SK-N-SH (cell line): ENCODE measurements around the gene SPRR2D. TPM values are rescaled to one million over a fixed set of nuclear protein-coding genes. Genes with fewer than 3 reads are reported as not detected.

Experiments
- CTCF ChIA-PET: fragments of 300-600, 350-600 bp; formaldehyde crosslinking; extraction: SDS; loops from one replicate; lab custom pipeline; 2021; lab: Yijun Ruan, JAX
- POLR2A ChIA-PET: fragments of 350-600 bp; sonication (Branson Sonifier 250); formaldehyde crosslinking; extraction: SDS; loops from one replicate; lab custom pipeline; 2020; ENCODE audit warnings: antibody characterized with exemption, inconsistent platforms; lab: Yijun Ruan, JAX
- DNase-seq: peaks from one replicate; pipeline ENCODE4 v3.0.0; 2012
- H2AFZ ChIP-seq: fragments of 200-600 bp; sonication (generic); 2 replicates; pipeline ENCODE4 v1.8.1; 2016; ENCODE audit warnings: antibody characterized with exemption, mild to moderate bottlenecking, low read depth
- H3F3A ChIP-seq: fragments of 200-600 bp; sonication (generic); replicated peaks from 2 replicates; pipeline ENCODE3; 2016; ENCODE audit warnings: antibody characterized with exemption, mild to moderate bottlenecking; ENCODE audit not compliant: insufficient read depth
- H3K27ac ChIP-seq, 2 experiments: fragments of 200-500 bp in 1 of 2; fragments of 200-600 bp in 1 of 2; sonication (Bioruptor generic) in 1 of 2; sonication (generic), shearing (Covaris generic) in 1 of 2; 2 replicates each; pipeline versions ENCODE4 v1.5.1 to v1.6.1; 2014 to 2016; ENCODE audit warnings: low read depth in 2 of 2, inconsistent platforms in 1 of 2, low read length in 1 of 2, mild to moderate bottlenecking in 1 of 2, mixed read lengths in 1 of 2
- H3K27me3 ChIP-seq: fragments of 200-600 bp; sonication (generic), shearing (Covaris generic); 2 replicates; pipeline ENCODE4 v1.6.1; 2016; ENCODE audit warnings: mixed run types; ENCODE audit not compliant: insufficient read depth
- H3K36me3 ChIP-seq, 2 experiments: fragments of 200-500 bp in 1 of 2; fragments of 200-600 bp in 1 of 2; sonication (Bioruptor generic) in 1 of 2; sonication (generic) in 1 of 2; replicated peaks in 1 of 2; 2 replicates each; pipeline versions ENCODE3 to v1.5.1; 2014 to 2016; ENCODE audit warnings: low read length in 1 of 2, mild to moderate bottlenecking in 1 of 2; ENCODE audit not compliant: insufficient read depth in 2 of 2, control insufficient read depth in 1 of 2
- H3K4me1 ChIP-seq, 2 experiments: fragments of 200-500 bp in 1 of 2; fragments of 200-600 bp in 1 of 2; sonication (Bioruptor generic) in 1 of 2; sonication (generic), shearing (Covaris generic) in 1 of 2; 2 replicates each; pipeline versions ENCODE4 v1.5.1 to v1.6.1; 2014 to 2016; ENCODE audit warnings: low read depth in 1 of 2, low read length in 1 of 2, mixed run types in 1 of 2; ENCODE audit not compliant: insufficient read depth in 2 of 2, control insufficient read depth in 1 of 2
- H3K4me2 ChIP-seq: fragments of 200-600 bp; sonication (generic), shearing (Covaris generic); 2 replicates; pipeline ENCODE4 v1.6.1; 2017; ENCODE audit warnings: mixed run types
- H3K4me3 ChIP-seq, 2 experiments: fragments of 200-500 bp in 1 of 2; fragments of 200-600 bp in 1 of 2; sonication (Bioruptor generic) in 1 of 2; sonication (generic), shearing (Covaris generic) in 1 of 2; 2 replicates each; pipeline versions ENCODE4 v1.5.1 to v1.8.1; 2014 to 2016; ENCODE audit warnings: low read depth in 2 of 2, inconsistent platforms in 1 of 2, low read length in 1 of 2, mild to moderate bottlenecking in 1 of 2, mixed read lengths in 1 of 2, moderate library complexity in 1 of 2
- H3K79me2 ChIP-seq: fragments of 200-600 bp; sonication (generic); 2 replicates; pipeline ENCODE4 v1.8.1; 2017; ENCODE audit warnings: mild to moderate bottlenecking; ENCODE audit not compliant: insufficient read depth
- H3K9ac ChIP-seq: fragments of 200-600 bp; sonication (generic); 2 replicates; pipeline ENCODE4 v1.6.1; 2017; ENCODE audit warnings: mixed run types
- H3K9me2 ChIP-seq: fragments of 200-600 bp; sonication (generic); 2 replicates; pipeline ENCODE4 v1.6.1; 2017; ENCODE audit warnings: mixed run types
- H3K9me3 ChIP-seq: fragments of 200-600 bp; sonication (generic); 2 replicates; pipeline ENCODE4 v1.6.1; 2017; ENCODE audit warnings: mixed run types, mild to moderate bottlenecking, moderate library complexity
- H4K20me1 ChIP-seq: fragments of 200-600 bp; sonication (generic); 2 replicates; pipeline ENCODE4 v1.6.1; 2017; ENCODE audit warnings: mild to moderate bottlenecking, mixed run types; ENCODE audit not compliant: insufficient read depth
- CHD2 ChIP-seq: fragments of 150-350 bp; IDR thresholded peaks from 2 replicates; pipeline ENCODE4 v1.6.1; 2018; ENCODE audit warnings: low read length; ENCODE audit not compliant: partially characterized antibody
- EP300 ChIP-seq, 2 experiments: IDR thresholded peaks; 2 replicates each; pipeline versions ENCODE4 v1.4.0 to v1.6.1; 2012; ENCODE audit warnings: borderline replicate concordance in 1 of 2, low read depth in 1 of 2, low read length in 1 of 2
- EZH2phosphoT487 ChIP-seq: fragments of 200-600 bp; sonication (generic); IDR thresholded peaks from 2 replicates; pipeline ENCODE4 v1.6.1; 2017; ENCODE audit warnings: low read depth, mixed run types, mild to moderate bottlenecking, antibody characterized with exemption, moderate library complexity, borderline replicate concordance
- FOXJ3 ChIP-seq: sonication (generic); formaldehyde crosslinking; IDR thresholded peaks from 2 replicates; pipeline ENCODE4 v1.5.1; 2020; ENCODE audit warnings: mild to moderate bottlenecking, missing genetic modification reagents
- FOXM1 ChIP-seq: IDR thresholded peaks from 2 replicates; pipeline ENCODE4 v1.4.0; 2012; ENCODE audit warnings: low read depth, mild to moderate bottlenecking
- MXI1 ChIP-seq: IDR thresholded peaks from 2 replicates; pipeline ENCODE4 v1.6.1; 2012; ENCODE audit warnings: mild to moderate bottlenecking, low read depth, low read length, improper control_type of control experiment
- NFIC ChIP-seq: IDR thresholded peaks from 2 replicates; pipeline ENCODE4 v1.4.0; 2012; ENCODE audit warnings: borderline replicate concordance
- NRF1 ChIP-seq: IDR thresholded peaks from 2 replicates; pipeline ENCODE4 v1.6.1; 2012; ENCODE audit warnings: low read depth, mild to moderate bottlenecking, low read length
- RCOR1 ChIP-seq: fragments of 150-350 bp; IDR thresholded peaks from 2 replicates; pipeline ENCODE4 v1.6.1; 2017; ENCODE audit warnings: antibody characterized with exemption, low read length
- WGBS: methylation state at CpG from one replicate; pipeline ENCODE4 v1.1.6; 2017; ENCODE audit warnings: low lambda C conversion rate; 5-methylcytosine and 5-hydroxymethylcytosine counted together
- polyA plus RNA-seq, 3 experiments: library from polyadenylated mRNA; depleted of rRNA; stranded (reverse); fragments of >200 nt; gene quantifications; 2 replicates each; pipeline ENCODE4 v1.2.3, GENCODE V29; 2012
- small RNA-seq, 7 experiments: library from RNA; depleted of rRNA; stranded (forward); fragments of <200 nt; gene quantifications; one replicate each; pipeline ENCODE3, GENCODE V24; 2012
- TF ChIP-seq, protein P1 (sequence below): IDR thresholded peaks from 2 replicates; pipeline ENCODE4 v1.4.0; 2012; ENCODE audit warnings: low read depth, borderline replicate concordance

SPRR2D gene
- polyA plus RNA-seq, 1 of the 3 experiments (the other 2 are of a cell fraction), result not detected

GRCh38 chr1:152995842-152996241 lies 45.1 kb downstream of the SPRR2D start:
- H3K9me2 ChIP-seq, result no peaks in the 10 kb centered on the region
- no peak overlapping the region for H3K4me3 ChIP-seq
- no peak overlapping the region for H3K4me2 ChIP-seq
- H4K20me1 ChIP-seq, result no peaks in the 10 kb centered on the region
- POLR2A ChIA-PET, result no interaction called here
- no peaks in the 10 kb centered on the region for H3K79me2 ChIP-seq
- H3K9ac ChIP-seq, result no peak overlapping the region
- no peak for TF ChIP-seq FOXJ3 (CRISPR knock-in tag)
- TF ChIP-seq, all 33 proteins: peak for 0
- Histone ChIP-seq H3K36me3 (no peaks in the 10 kb centered on the region), H3K4me1 (no peaks in the 10 kb centered on the region), H3K27ac (no peak overlapping the region), H3K9me3 (no peaks in the 10 kb centered on the region), H3F3A (no peaks in the 10 kb centered on the region), H3K27me3 (peaks cover 6% of the 10 kb centered on the region; the same call in 1 of the 2 replicates), H2AFZ (no peak overlapping the region)
- CTCF ChIA-PET, result no interaction called here
- DNase-seq, result no peak
- WGBS, result 0% methylated on average over 1 of the region's 1 CpG

GRCh38 chr1:152993186-152993585 lies 47.7 kb downstream of the SPRR2D start:
- Histone ChIP-seq H3K4me3 (no peak overlapping the region), H3K9me2 (no peaks in the 10 kb centered on the region), H3K27ac (no peak overlapping the region), H3K36me3 (no peaks in the 10 kb centered on the region), H4K20me1 (no peaks in the 10 kb centered on the region), H2AFZ (no peak overlapping the region), H3K4me2 (no peak overlapping the region), H3K4me1 (no peaks in the 10 kb centered on the region), H3K9ac (no peak overlapping the region), H3F3A (no peaks in the 10 kb centered on the region), H3K27me3 (peaks cover 6% of the 10 kb centered on the region; the same call in 1 of the 2 replicates), H3K79me2 (no peaks in the 10 kb centered on the region), H3K9me3 (no peaks in the 10 kb centered on the region)
- DNase-seq, result no peak
- CTCF ChIA-PET, result no interaction called here
- TF ChIP-seq MXI1 (no peak), EP300 (IDR thresholded peaks at IDR 0.05; ENCODE audit: borderline replicate concordance in 1 of 2, low read depth in 1 of 2, low read length in 1 of 2) (no peak), NFIC (no peak), RCOR1 (no peak), CHD2 (no peak), NRF1 (no peak), EZH2phosphoT487 (no peak), FOXM1 (no peak)
- TF ChIP-seq, protein P1, sequence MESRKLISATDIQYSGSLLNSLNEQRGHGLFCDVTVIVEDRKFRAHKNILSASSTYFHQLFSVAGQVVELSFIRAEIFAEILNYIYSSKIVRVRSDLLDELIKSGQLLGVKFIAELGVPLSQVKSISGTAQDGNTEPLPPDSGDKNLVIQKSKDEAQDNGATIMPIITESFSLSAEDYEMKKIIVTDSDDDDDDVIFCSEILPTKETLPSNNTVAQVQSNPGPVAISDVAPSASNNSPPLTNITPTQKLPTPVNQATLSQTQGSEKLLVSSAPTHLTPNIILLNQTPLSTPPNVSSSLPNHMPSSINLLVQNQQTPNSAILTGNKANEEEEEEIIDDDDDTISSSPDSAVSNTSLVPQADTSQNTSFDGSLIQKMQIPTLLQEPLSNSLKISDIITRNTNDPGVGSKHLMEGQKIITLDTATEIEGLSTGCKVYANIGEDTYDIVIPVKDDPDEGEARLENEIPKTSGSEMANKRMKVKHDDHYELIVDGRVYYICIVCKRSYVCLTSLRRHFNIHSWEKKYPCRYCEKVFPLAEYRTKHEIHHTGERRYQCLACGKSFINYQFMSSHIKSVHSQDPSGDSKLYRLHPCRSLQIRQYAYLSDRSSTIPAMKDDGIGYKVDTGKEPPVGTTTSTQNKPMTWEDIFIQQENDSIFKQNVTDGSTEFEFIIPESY, result no peak
- POLR2A ChIA-PET, result no interaction called here
- 10% methylated on average over 5 of the region's 6 CpGs for WGBS

Small RNA genes lying within 50 kb of the gene (small RNA-seq; reads per million reads assigned to genes)
- gene AL356867.1, result 0 to 5.7 (median 0) reads per million in 7 experiments
- gene RF00322, result 0 reads per million in 7 experiments

Other genes starting within 250 kb of the SPRR2D start
- gene LCE1D, start 244.4 kb downstream of the SPRR2D start, polyA plus RNA-seq (2012; rRNA removed), result not detected in 2 replicates
- not detected in 2 replicates for gene LCE1C, start 234.5 kb downstream of the SPRR2D start, polyA plus RNA-seq (2012; rRNA removed)
- not detected in 2 replicates for gene LCE1B, start 229.1 kb downstream of the SPRR2D start, polyA plus RNA-seq (2012; rRNA removed)
- gene LCE1A, start 213.6 kb downstream of the SPRR2D start, polyA plus RNA-seq (2012; rRNA removed), result not detected in 2 replicates
- not detected in 2 replicates for gene LCE6A, start 198.3 kb downstream of the SPRR2D start, polyA plus RNA-seq (2012; rRNA removed)
- gene LCE7A, start 181.1 kb downstream of the SPRR2D start, polyA plus RNA-seq (2012; rRNA removed), result not detected in 2 replicates
- gene SMCP, start 162.8 kb downstream of the SPRR2D start, polyA plus RNA-seq (2012; rRNA removed), result not detected in 2 replicates
- 0.64 and 0.86 TPM in 2 replicates for gene IVL, start 132.6 kb downstream of the SPRR2D start, polyA plus RNA-seq (2012; rRNA removed)
- not detected in 2 replicates for gene SPRR5, start 93.9 kb downstream of the SPRR2D start, polyA plus RNA-seq (2012; rRNA removed)
- not detected in 2 replicates for gene SPRR4, start 70.5 kb downstream of the SPRR2D start, polyA plus RNA-seq (2012; rRNA removed)
- not detected in 2 replicates for gene SPRR1A, start 57.0 kb downstream of the SPRR2D start, polyA plus RNA-seq (2012; rRNA removed)
- not detected in 2 replicates for gene SPRR3, start 39.4 kb downstream of the SPRR2D start, polyA plus RNA-seq (2012; rRNA removed)
- gene SPRR1B, start 9.9 kb downstream of the SPRR2D start, polyA plus RNA-seq (2012; rRNA removed), result not detected in 2 replicates
- not detected in 2 replicates for gene SPRR2A, start 16.4 kb upstream of the SPRR2D start, polyA plus RNA-seq (2012; rRNA removed)
- gene SPRR2B, start 30.5 kb upstream of the SPRR2D start, polyA plus RNA-seq (2012; rRNA removed), result not detected in 2 replicates
- not detected in 2 replicates for gene SPRR2E, start 53.4 kb upstream of the SPRR2D start, polyA plus RNA-seq (2012; rRNA removed)
- gene SPRR2F, start 72.4 kb upstream of the SPRR2D start, polyA plus RNA-seq (2012; rRNA removed), result not detected in 2 replicates
- gene SPRR2G, start 109.8 kb upstream of the SPRR2D start, polyA plus RNA-seq (2012; rRNA removed), result not detected in 2 replicates
- not detected in 2 replicates for gene LELP1, start 162.3 kb upstream of the SPRR2D start, polyA plus RNA-seq (2012; rRNA removed)
- gene PRR9, start 176.5 kb upstream of the SPRR2D start, polyA plus RNA-seq (2012; rRNA removed), result not detected in 2 replicates
- not detected in 2 replicates for gene LORICRIN, start 218.6 kb upstream of the SPRR2D start, polyA plus RNA-seq (2012; rRNA removed)